DOHH2 (cell line): ENCODE results near the gene BTBD17.
"Not testable (repeated sequence)": the region's sequence is repeated elsewhere in the genome, so short reads cannot be mapped to it uniquely, and the experiment has no call there.

Source experiments
- H3F3A ChIP-seq: fragments of 200-600 bp; sonication (generic), shearing (Covaris generic); 2 replicates; pipeline ENCODE4 v1.6.0; 2016; ENCODE audit warnings: antibody characterized with exemption, mild to moderate bottlenecking; ENCODE audit not compliant: control insufficient read depth, insufficient read depth
- H3K27ac ChIP-seq: fragments of 200-600 bp; sonication (generic); 2 replicates; pipeline ENCODE4 v1.5.1; 2014; ENCODE audit warnings: low read depth, mild to moderate bottlenecking, low read length, moderate library complexity
- H3K27me3 ChIP-seq: fragments of 200-600 bp; sonication (generic); 2 replicates; pipeline ENCODE4 v1.6.1; 2014; ENCODE audit warnings: mild to moderate bottlenecking, low read length, mixed read lengths; ENCODE audit not compliant: control insufficient read depth
- H3K36me3 ChIP-seq: fragments of 200-600 bp; sonication (generic); 2 replicates; pipeline ENCODE4 v1.6.1; 2014; ENCODE audit warnings: mild to moderate bottlenecking, low read length, moderate library complexity, mixed read lengths; ENCODE audit not compliant: control insufficient read depth
- H3K4me1 ChIP-seq: fragments of 200-600 bp; sonication (generic); 2 replicates; pipeline ENCODE4 v1.6.1; 2014; ENCODE audit warnings: mild to moderate bottlenecking, low read length, mixed read lengths; ENCODE audit not compliant: control insufficient read depth
- H3K4me2 ChIP-seq: fragments of 200-600 bp; sonication (generic); 2 replicates; pipeline ENCODE4 v1.6.0; 2014; ENCODE audit warnings: mild to moderate bottlenecking, low read length, moderate library complexity
- H3K4me3 ChIP-seq: fragments of 200-600 bp; sonication (generic); 2 replicates; pipeline ENCODE4 v1.5.1; 2014; ENCODE audit warnings: mild to moderate bottlenecking, low read length, mixed read lengths
- H3K79me2 ChIP-seq: fragments of 200-600 bp; sonication (generic); 2 replicates; pipeline ENCODE4 v1.6.1; 2014; ENCODE audit warnings: mild to moderate bottlenecking, low read length, mixed read lengths; ENCODE audit not compliant: control insufficient read depth
- H3K9me2 ChIP-seq: fragments of 200-600 bp; sonication (generic); replicated peaks from 2 replicates; pipeline ENCODE4 v1.6.1; 2014; ENCODE audit warnings: mild to moderate bottlenecking, low read length, mixed read lengths; ENCODE audit not compliant: control insufficient read depth
- H3K9me3 ChIP-seq: fragments of 200-600 bp; sonication (generic); 2 replicates; pipeline ENCODE4 v1.6.1; 2014; ENCODE audit warnings: antibody characterized with exemption, low read length, mixed read lengths; ENCODE audit not compliant: control insufficient read depth, insufficient read depth
- H4K20me1 ChIP-seq: fragments of 200-600 bp; sonication (generic); 2 replicates; pipeline ENCODE4 v1.6.0; 2014; ENCODE audit warnings: low read depth, mild to moderate bottlenecking, antibody characterized with exemption, low read length, moderate library complexity; ENCODE audit not compliant: control insufficient read depth, insufficient read depth
- CTCF ChIP-seq: fragments of 200-600 bp; sonication (generic); IDR thresholded peaks from one replicate; pipeline ENCODE4 v1.5.1; 2014; ENCODE audit warnings: antibody characterized with exemption, mild to moderate bottlenecking, low read depth, low read length; ENCODE audit not compliant: poor library complexity, severe bottlenecking
- EZH2phosphoT487 ChIP-seq: fragments of 200-600 bp; sonication (generic); IDR thresholded peaks from 2 replicates; pipeline ENCODE4 v1.6.1; 2017; ENCODE audit warnings: borderline replicate concordance, mild to moderate bottlenecking, antibody characterized with exemption, low read length, moderate library complexity, mixed read lengths

Gene BTBD17

GRCh38 chr17:74408262-74408661, 46.6 kb upstream of the BTBD17 start:
- no peak for TF ChIP-seq CTCF
- no peak for TF ChIP-seq EZH2phosphoT487
- no peaks in the 10 kb centered on the region for H4K20me1 ChIP-seq
- no peaks in the 10 kb centered on the region for H3K36me3 ChIP-seq
- no peak overlapping the region for H3K27ac ChIP-seq
- no peak overlapping the region for H3K4me3 ChIP-seq
- no peaks in the 10 kb centered on the region for H3K9me2 ChIP-seq
- H3K4me2 ChIP-seq, result no peak overlapping the region
- no peaks in the 10 kb centered on the region for H3K79me2 ChIP-seq
- no peaks in the 10 kb centered on the region for H3K27me3 ChIP-seq
- H3K4me1 ChIP-seq, result no peaks in the 10 kb centered on the region
- H3F3A ChIP-seq, result no peaks in the 10 kb centered on the region
- no peaks in the 10 kb centered on the region for H3K9me3 ChIP-seq

- Histone ChIP-seq H4K20me1 (no peaks in the 10 kb centered on the region), H3K4me1 (no peaks in the 10 kb centered on the region), H3K27ac (no peak overlapping the region), H3K9me2 (no peaks in the 10 kb centered on the region), H3K36me3 (no peaks in the 10 kb centered on the region), H3K4me2 (no peak overlapping the region), H3K79me2 (no peaks in the 10 kb centered on the region), H3F3A (no peaks in the 10 kb centered on the region), H3K27me3 (no peaks in the 10 kb centered on the region), H3K4me3 (no peak overlapping the region), H3K9me3 (no peaks in the 10 kb centered on the region)
- TF ChIP-seq EZH2phosphoT487 (no peak), CTCF (no peak)
Measured at GRCh38 chr17:74407384-74407783, 45.7 kb upstream of the BTBD17 start.

GRCh38 chr17:74405311-74405710, 43.6 kb upstream of the BTBD17 start:
- not testable (repeated sequence) for H3K9me3 ChIP-seq, H3K4me1 ChIP-seq, H3K4me3 ChIP-seq, H3K36me3 ChIP-seq, H3K27ac ChIP-seq, H3K27me3 ChIP-seq, H4K20me1 ChIP-seq, H3K4me2 ChIP-seq, H3K9me2 ChIP-seq, H3F3A ChIP-seq, H3K79me2 ChIP-seq

GRCh38 chr17:74404789-74405188, 43.1 kb upstream of the BTBD17 start:
- H3K4me1 ChIP-seq, result no peaks in the 10 kb centered on the region
- H3K27ac ChIP-seq, result no peak overlapping the region
- no peaks in the 10 kb centered on the region for H3K9me3 ChIP-seq
- H3K79me2 ChIP-seq, result no peaks in the 10 kb centered on the region
- H3K36me3 ChIP-seq, result no peaks in the 10 kb centered on the region
- H3K9me2 ChIP-seq, result no peaks in the 10 kb centered on the region
- no peak overlapping the region for H3K4me2 ChIP-seq
- no peaks in the 10 kb centered on the region for H4K20me1 ChIP-seq
- no peaks in the 10 kb centered on the region for H3F3A ChIP-seq
- H3K27me3 ChIP-seq, result no peaks in the 10 kb centered on the region
- TF ChIP-seq EZH2phosphoT487, result no peak
- TF ChIP-seq CTCF, result no peak
- H3K4me3 ChIP-seq, result no peak overlapping the region
